Coronary artery (tissue), 2 donors: ENCODE results near the gene HTR6.
"Not testable (repeated sequence)": the region's sequence is repeated elsewhere in the genome, so short reads cannot be mapped to it uniquely, and the experiment has no call there.

Source experiments
- DNase-seq: peaks from one replicate; pipeline ENCODE4 v3.0.0-alpha.2; 2017; ENCODE audit warnings: low spot score
- H3K27ac ChIP-seq, 2 donors: fragments of 200-600 bp; sonication (generic); one replicate each; pipeline ENCODE4 v1.5.1; 2016 to 2019
- H3K4me3 ChIP-seq: fragments of 200-600 bp; sonication (generic); 2 replicates; pipeline ENCODE4 v1.5.1; 2016; ENCODE audit warnings: mild to moderate bottlenecking, moderate library complexity
- TF ChIP-seq, protein P1 (sequence below): fragments of 200-600 bp; sonication (generic); IDR thresholded peaks from one replicate; pipeline ENCODE4 v1.5.1; 2019; ENCODE audit warnings: antibody characterized with exemption

HTR6 gene

DNA sequence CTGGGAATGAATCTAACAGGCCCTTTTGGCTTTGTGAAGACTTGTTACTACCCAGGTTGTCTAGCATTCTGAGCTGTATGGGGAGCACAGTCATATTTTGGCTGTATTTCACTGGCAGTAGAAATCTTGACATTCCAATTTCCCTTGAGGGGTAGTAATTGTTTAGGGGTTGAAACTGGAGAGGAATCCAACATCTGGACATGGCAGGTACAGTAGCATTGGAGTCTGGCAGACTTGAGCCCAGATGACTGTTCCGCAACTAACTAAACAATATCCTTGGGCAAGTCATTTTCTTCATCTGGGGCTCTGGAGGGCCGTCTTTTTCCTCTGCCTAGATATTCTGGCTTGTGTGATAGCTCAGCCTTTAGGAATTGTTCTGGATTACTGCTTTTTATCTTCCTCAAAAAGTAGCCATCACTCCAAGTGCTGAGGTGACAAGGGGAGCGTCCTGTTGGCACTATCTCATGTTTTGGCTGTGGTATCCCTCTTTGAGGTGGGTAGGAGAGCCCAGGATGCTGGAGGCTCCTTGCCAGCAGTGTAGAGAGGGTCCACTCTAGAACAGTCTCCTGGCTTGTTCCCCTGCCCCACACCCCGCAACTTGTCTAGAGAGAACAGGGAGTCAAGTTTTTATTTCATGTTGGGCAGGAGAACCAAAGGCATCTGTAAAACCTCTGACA lies 43.3 kb upstream of the HTR6 start:
- TF ChIP-seq, protein P1, sequence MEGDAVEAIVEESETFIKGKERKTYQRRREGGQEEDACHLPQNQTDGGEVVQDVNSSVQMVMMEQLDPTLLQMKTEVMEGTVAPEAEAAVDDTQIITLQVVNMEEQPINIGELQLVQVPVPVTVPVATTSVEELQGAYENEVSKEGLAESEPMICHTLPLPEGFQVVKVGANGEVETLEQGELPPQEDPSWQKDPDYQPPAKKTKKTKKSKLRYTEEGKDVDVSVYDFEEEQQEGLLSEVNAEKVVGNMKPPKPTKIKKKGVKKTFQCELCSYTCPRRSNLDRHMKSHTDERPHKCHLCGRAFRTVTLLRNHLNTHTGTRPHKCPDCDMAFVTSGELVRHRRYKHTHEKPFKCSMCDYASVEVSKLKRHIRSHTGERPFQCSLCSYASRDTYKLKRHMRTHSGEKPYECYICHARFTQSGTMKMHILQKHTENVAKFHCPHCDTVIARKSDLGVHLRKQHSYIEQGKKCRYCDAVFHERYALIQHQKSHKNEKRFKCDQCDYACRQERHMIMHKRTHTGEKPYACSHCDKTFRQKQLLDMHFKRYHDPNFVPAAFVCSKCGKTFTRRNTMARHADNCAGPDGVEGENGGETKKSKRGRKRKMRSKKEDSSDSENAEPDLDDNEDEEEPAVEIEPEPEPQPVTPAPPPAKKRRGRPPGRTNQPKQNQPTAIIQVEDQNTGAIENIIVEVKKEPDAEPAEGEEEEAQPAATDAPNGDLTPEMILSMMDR = no peak
- no peak overlapping the region for H3K4me3 ChIP-seq
- H3K27ac ChIP-seq = peak overlapping the region in 1 of 2 donors; percentile 31
- no peak for DNase-seq

GRCh38 chr1:19622204-19622603 lies 42.5 kb upstream of the HTR6 start:
- Histone ChIP-seq H3K27ac (no peak overlapping the region), H3K4me3 (no peak overlapping the region)
- DNase-seq = no peak
- TF ChIP-seq, protein P1 = no peak

GRCh38 chr1:19623523-19623922 lies 41.2 kb upstream of the HTR6 start:
- H3K4me3 ChIP-seq = no peak overlapping the region
- H3K27ac ChIP-seq = no peak overlapping the region
- TF ChIP-seq, protein P1 = no peak
- DNase-seq = no peak

DNA sequence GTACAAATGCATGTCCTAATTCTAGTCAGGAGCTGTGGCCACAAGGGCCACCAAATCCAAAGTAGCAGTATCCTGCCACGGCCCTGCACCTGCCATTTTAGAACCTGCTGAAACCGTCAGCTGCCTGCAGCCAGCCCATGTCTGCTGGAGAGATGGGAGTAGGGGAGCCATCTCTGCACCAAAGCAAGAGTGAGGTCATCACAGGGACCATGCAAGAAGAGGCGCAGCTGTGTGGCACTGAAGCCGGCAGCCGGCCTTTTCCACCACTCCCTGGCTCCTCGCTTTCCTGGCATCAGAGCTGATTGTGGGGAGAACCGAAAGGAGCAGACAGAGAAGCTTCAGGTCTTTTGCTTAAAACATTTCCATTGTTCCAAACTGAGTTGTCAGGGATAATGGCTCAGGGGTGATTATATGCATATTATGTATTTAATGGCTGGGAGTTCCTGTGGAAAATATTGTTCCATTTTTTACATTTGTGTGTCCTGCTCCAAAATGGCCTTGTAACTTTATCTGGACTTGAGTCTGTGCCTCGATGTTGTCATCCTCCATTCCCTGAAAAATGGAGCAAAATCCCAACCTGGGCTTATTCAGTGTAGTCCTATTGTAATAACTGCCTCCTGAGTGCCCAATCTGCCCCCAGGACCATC lies 39.3 kb upstream of the HTR6 start:
- TF ChIP-seq, protein P1 = no peak
- no peak overlapping the region for H3K4me3 ChIP-seq
- no peak overlapping the region for H3K27ac ChIP-seq
- DNase-seq = no peak

DNA sequence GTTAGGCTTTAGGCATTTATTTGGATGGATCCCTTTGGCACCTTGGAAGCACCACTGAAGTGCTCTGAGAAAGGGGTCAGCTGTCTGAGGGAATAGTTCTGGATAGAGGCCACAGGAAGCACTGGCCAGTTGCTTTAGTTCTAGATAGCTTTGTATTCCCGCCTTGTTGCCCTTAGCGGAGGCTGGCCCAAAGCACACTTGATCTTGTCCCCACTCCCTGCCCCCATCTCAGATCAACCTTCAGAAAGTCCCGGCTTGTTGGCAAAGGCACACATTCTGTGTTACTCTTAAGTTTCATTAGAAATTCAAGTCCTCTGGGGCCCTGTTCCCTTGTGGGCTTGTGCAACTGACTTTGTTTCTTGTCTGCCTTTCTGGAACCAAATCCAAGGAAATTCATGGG lies 35.8 kb upstream of the HTR6 start:
- peak; percentile 64 for DNase-seq
- H3K4me3 ChIP-seq = no peak overlapping the region
- no peak overlapping the region for H3K27ac ChIP-seq
- TF ChIP-seq, protein P1 = no peak

- DNase-seq = no peak
- H3K27ac ChIP-seq = no peak overlapping the region
- TF ChIP-seq, protein P1 = no peak
- no peak overlapping the region for H3K4me3 ChIP-seq
Measured at GRCh38 chr1:19629357-19629756, 35.3 kb upstream of the HTR6 start.

DNA sequence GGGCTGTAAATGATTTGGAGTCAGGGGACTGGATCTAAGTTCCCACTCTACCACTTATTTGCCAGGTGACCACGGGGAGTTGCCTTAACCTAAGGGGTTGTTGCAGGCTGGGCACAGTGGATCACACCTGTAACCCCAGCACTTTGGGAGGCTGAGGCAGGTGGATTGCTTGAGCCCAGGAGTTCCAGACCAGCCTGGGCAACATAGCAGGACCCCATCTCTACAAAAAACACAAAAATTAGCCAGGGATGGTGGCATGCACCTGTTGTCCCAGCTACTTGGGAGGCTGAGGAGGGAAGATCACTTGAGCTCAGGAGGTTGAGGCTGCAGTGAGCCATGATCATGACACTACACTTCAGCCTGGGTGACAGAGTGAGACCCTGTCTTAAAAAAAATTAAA lies 34.5 kb upstream of the HTR6 start:
- H3K4me3 ChIP-seq, H3K27ac ChIP-seq, DNase-seq: not testable (repeated sequence)
